Right lobe of liver (tissue), 4 donors: ENCODE results near the gene SMCO1.
"Not testable (repeated sequence)": the region's sequence is repeated elsewhere in the genome, so short reads cannot be mapped to it uniquely, and the experiment has no call there.

Experiments
- POLR2A ChIP-seq: fragments of 450-650 bp; IDR thresholded peaks from one replicate; pipeline ENCODE4 v1.6.1; 2017; ENCODE audit warnings: antibody characterized with exemption, mild to moderate bottlenecking
- TF ChIP-seq, protein P1 (sequence below), 4 donors: fragments of 200-600 bp in 3 of 4; fragments of 450-650 bp in 1 of 4; IDR thresholded peaks; one replicate each; pipeline versions ENCODE4 v1.5.1 to v1.8.0; 2016 to 2022; ENCODE audit warnings: antibody characterized with exemption in 4 of 4, mild to moderate bottlenecking in 2 of 4
- donor health status: DM: no; HTN: no; CAD: no.
- donor health status: DM: no; HTN: no; CAD: no.
- donor health status: DM: no; HTN: yes; CAD: no.

DNA sequence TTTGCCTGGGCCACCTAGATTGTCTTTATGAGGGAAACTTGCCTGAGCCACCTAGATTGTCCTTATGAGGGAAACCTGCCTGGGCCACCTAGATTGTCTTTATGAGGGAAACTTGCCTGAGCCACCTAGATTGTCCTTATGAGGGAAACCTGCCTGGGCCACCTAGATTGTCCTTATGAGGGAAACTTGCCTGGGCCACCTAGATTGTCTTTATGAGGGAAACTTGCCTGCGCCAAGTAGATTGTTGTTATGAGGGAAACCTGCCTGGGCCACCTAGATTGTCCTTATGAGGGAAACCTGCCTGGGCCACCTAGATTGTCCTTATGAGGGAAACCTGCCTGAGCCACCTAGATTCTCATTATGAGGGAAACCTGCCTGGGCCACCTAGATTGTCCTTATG lies 4.0 kb downstream of the SMCO1 start:
- TF ChIP-seq, protein P1, sequence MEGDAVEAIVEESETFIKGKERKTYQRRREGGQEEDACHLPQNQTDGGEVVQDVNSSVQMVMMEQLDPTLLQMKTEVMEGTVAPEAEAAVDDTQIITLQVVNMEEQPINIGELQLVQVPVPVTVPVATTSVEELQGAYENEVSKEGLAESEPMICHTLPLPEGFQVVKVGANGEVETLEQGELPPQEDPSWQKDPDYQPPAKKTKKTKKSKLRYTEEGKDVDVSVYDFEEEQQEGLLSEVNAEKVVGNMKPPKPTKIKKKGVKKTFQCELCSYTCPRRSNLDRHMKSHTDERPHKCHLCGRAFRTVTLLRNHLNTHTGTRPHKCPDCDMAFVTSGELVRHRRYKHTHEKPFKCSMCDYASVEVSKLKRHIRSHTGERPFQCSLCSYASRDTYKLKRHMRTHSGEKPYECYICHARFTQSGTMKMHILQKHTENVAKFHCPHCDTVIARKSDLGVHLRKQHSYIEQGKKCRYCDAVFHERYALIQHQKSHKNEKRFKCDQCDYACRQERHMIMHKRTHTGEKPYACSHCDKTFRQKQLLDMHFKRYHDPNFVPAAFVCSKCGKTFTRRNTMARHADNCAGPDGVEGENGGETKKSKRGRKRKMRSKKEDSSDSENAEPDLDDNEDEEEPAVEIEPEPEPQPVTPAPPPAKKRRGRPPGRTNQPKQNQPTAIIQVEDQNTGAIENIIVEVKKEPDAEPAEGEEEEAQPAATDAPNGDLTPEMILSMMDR (IDR thresholded peaks at IDR 0.05), result not testable (repeated sequence)
- not testable (repeated sequence) for TF ChIP-seq POLR2A
